Measurements from ENCODE around the gene ARSK.

- TF ChIP-seq POLR2A (IDR thresholded peaks at IDR 0.05) (no peak), CTCF (IDR thresholded peaks at IDR 0.05) (no peak), EP300 (IDR thresholded peaks at IDR 0.05) (no peak)
Measured at GRCh38 chr5:95638632-95639031, 83.7 kb downstream of the ARSK start.
